Measurements from ENCODE around the gene SMYD4.

DNA sequence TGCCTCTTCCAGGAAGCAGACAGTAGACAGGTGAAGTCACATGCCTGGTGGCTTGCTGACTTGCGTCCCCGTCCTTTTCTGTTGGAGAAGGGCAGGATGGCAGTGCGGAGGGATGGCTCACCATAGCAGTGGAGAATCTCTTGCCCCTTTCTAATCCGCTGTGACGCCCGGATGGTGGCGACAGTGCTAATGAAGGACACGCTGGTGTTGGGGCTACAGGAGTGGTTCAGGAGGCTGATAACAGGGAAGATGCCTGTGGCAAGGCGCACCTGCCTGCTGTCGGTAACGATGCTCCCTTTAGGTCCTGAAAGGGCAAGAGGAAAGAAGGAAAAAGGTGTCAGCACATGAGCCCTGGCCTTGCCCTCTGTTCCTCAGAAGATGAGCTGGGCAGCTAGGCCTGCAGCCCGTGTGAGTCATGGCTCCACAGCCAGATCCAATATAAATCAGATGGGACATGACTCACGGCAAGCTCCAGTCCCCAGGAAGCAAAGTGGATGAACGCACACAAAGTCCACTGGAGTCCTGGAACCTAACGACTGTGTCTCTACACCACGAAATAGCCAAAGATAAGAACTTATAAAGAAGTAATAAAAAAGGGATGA, 42.3 kb downstream of the SMYD4 start:
- TF ChIP-seq, protein P1, sequence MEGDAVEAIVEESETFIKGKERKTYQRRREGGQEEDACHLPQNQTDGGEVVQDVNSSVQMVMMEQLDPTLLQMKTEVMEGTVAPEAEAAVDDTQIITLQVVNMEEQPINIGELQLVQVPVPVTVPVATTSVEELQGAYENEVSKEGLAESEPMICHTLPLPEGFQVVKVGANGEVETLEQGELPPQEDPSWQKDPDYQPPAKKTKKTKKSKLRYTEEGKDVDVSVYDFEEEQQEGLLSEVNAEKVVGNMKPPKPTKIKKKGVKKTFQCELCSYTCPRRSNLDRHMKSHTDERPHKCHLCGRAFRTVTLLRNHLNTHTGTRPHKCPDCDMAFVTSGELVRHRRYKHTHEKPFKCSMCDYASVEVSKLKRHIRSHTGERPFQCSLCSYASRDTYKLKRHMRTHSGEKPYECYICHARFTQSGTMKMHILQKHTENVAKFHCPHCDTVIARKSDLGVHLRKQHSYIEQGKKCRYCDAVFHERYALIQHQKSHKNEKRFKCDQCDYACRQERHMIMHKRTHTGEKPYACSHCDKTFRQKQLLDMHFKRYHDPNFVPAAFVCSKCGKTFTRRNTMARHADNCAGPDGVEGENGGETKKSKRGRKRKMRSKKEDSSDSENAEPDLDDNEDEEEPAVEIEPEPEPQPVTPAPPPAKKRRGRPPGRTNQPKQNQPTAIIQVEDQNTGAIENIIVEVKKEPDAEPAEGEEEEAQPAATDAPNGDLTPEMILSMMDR (IDR thresholded peaks at IDR 0.05), result no peak
- TF ChIP-seq POLR2AphosphoS5 (IDR thresholded peaks at IDR 0.05) (no peak), EP300 (IDR thresholded peaks at IDR 0.05) (no peak), POLR2A (IDR thresholded peaks at IDR 0.05) (no peak)
